Measurements from ENCODE around the gene GGTLC2. TPM values are rescaled to one million over a fixed set of nuclear protein-coding genes. Genes with fewer than 3 reads are reported as not detected.
"Not testable (repeated sequence)": the region's sequence is repeated elsewhere in the genome, so short reads cannot be mapped to it uniquely, and the experiment has no call there.

GGTLC2 gene
- total RNA-seq, 3 donors from 2014 or later, result not detected

- no peak for ATAC-seq
- Mint-ChIP-seq H3K36me3 (ENCODE audit: insufficient read depth) (no peaks in the 10 kb centered on the region), H3K9me3 (no peaks in the 10 kb centered on the region)
These were observed 25.5 kb upstream of the GGTLC2 start for GRCh38 chr22:22618923-22619322.

GRCh38 chr22:22619765-22620414 is 24.5 kb upstream of the GGTLC2 start:
- peaks cover 10% of the 10 kb centered on the region for H3K4me1 Mint-ChIP-seq (ENCODE audit: low read depth)
- peaks cover 5% of the 10 kb centered on the region for H3K9me3 Mint-ChIP-seq
- peaks cover 2% of the 10 kb centered on the region for H3K36me3 Mint-ChIP-seq (ENCODE audit: insufficient read depth)
- DNase-seq (no peak), ATAC-seq (no peak)
- H3K4me3 Mint-ChIP-seq, result no peak overlapping the region
- H3K27me3 Mint-ChIP-seq (ENCODE audit: low read depth), result peaks cover 2% of the 10 kb centered on the region

More at GRCh38 chr22:22618923-22619322, 25.5 kb upstream of the GGTLC2 start:
- Mint-ChIP-seq H3K27me3 (ENCODE audit: low read depth) (no peaks in the 10 kb centered on the region), H3K4me1 (ENCODE audit: low read depth) (peaks cover 10% of the 10 kb centered on the region), H3K4me3 (no peak overlapping the region)
- no peak for DNase-seq

- not testable (repeated sequence) for ATAC-seq; H3K36me3 Mint-ChIP-seq (ENCODE audit: insufficient read depth); H3K4me1 Mint-ChIP-seq (ENCODE audit: low read depth); H3K9me3 Mint-ChIP-seq; DNase-seq; H3K27me3 Mint-ChIP-seq (ENCODE audit: low read depth); H3K4me3 Mint-ChIP-seq
These were observed 15.6 kb upstream of the GGTLC2 start for GRCh38 chr22:22628546-22629495.

- H3K4me3 Mint-ChIP-seq; DNase-seq; ATAC-seq; H3K4me1 Mint-ChIP-seq (ENCODE audit: low read depth); H3K9me3 Mint-ChIP-seq; H3K27me3 Mint-ChIP-seq (ENCODE audit: low read depth); H3K36me3 Mint-ChIP-seq (ENCODE audit: insufficient read depth): not testable (repeated sequence)
These were observed 13.2 kb upstream of the GGTLC2 start for GRCh38 chr22:22631223-22631652.

- H3K27me3 Mint-ChIP-seq (ENCODE audit: low read depth), result not testable (repeated sequence)
These were observed 12.2 kb upstream of the GGTLC2 start for GRCh38 chr22:22632226-22632625.

GRCh38 chr22:22633533-22633932 is 10.9 kb upstream of the GGTLC2 start:
- not testable (repeated sequence) for H3K27me3 Mint-ChIP-seq (ENCODE audit: low read depth); H3K4me3 Mint-ChIP-seq; DNase-seq; H3K9me3 Mint-ChIP-seq; H3K36me3 Mint-ChIP-seq (ENCODE audit: insufficient read depth); ATAC-seq; H3K4me1 Mint-ChIP-seq (ENCODE audit: low read depth)

More at GRCh38 chr22:22632226-22632625, 12.2 kb upstream of the GGTLC2 start:
- ATAC-seq; DNase-seq; H3K36me3 Mint-ChIP-seq (ENCODE audit: insufficient read depth); H3K4me1 Mint-ChIP-seq (ENCODE audit: low read depth); H3K9me3 Mint-ChIP-seq; H3K4me3 Mint-ChIP-seq: not testable (repeated sequence)

- H3K36me3 Mint-ChIP-seq (ENCODE audit: insufficient read depth), result not testable (repeated sequence)
These were observed 8.2 kb upstream of the GGTLC2 start for GRCh38 chr22:22636260-22636659.

GRCh38 chr22:22638313-22638712 is 6.1 kb upstream of the GGTLC2 start:
- not testable (repeated sequence) for H3K27me3 Mint-ChIP-seq (ENCODE audit: low read depth)

More at GRCh38 chr22:22636260-22636659, 8.2 kb upstream of the GGTLC2 start:
- not testable (repeated sequence) for ATAC-seq; DNase-seq; H3K27me3 Mint-ChIP-seq (ENCODE audit: low read depth); H3K4me1 Mint-ChIP-seq (ENCODE audit: low read depth); H3K9me3 Mint-ChIP-seq; H3K4me3 Mint-ChIP-seq

GRCh38 chr22:22642255-22642654 is 2.2 kb upstream of the GGTLC2 start:
- not testable (repeated sequence) for H3K4me3 Mint-ChIP-seq; DNase-seq; ATAC-seq; H3K36me3 Mint-ChIP-seq (ENCODE audit: insufficient read depth); H3K9me3 Mint-ChIP-seq; H3K27me3 Mint-ChIP-seq (ENCODE audit: low read depth); H3K4me1 Mint-ChIP-seq (ENCODE audit: low read depth)

More at GRCh38 chr22:22638313-22638712, 6.1 kb upstream of the GGTLC2 start:
- H3K36me3 Mint-ChIP-seq (ENCODE audit: insufficient read depth); ATAC-seq; DNase-seq; H3K4me1 Mint-ChIP-seq (ENCODE audit: low read depth); H3K9me3 Mint-ChIP-seq; H3K4me3 Mint-ChIP-seq: not testable (repeated sequence)

GRCh38 chr22:22645969-22646368 is 1.6 kb downstream of the GGTLC2 start:
- not testable (repeated sequence) for H3K27me3 Mint-ChIP-seq (ENCODE audit: low read depth); DNase-seq; H3K36me3 Mint-ChIP-seq (ENCODE audit: insufficient read depth); H3K4me3 Mint-ChIP-seq; H3K9me3 Mint-ChIP-seq; H3K4me1 Mint-ChIP-seq (ENCODE audit: low read depth); ATAC-seq

GRCh38 chr22:22647952-22648351 is 3.5 kb downstream of the GGTLC2 start:
- not testable (repeated sequence) for H3K4me3 Mint-ChIP-seq; H3K9me3 Mint-ChIP-seq; DNase-seq; ATAC-seq; H3K4me1 Mint-ChIP-seq (ENCODE audit: low read depth); H3K27me3 Mint-ChIP-seq (ENCODE audit: low read depth); H3K36me3 Mint-ChIP-seq (ENCODE audit: insufficient read depth)

GRCh38 chr22:22648863-22649536 is 4.6 kb downstream of the GGTLC2 start:
- not testable (repeated sequence) for H3K9me3 Mint-ChIP-seq; H3K4me1 Mint-ChIP-seq (ENCODE audit: low read depth); DNase-seq; H3K27me3 Mint-ChIP-seq (ENCODE audit: low read depth); ATAC-seq; H3K4me3 Mint-ChIP-seq; H3K36me3 Mint-ChIP-seq (ENCODE audit: insufficient read depth)

GRCh38 chr22:22649761-22650160 is 5.3 kb downstream of the GGTLC2 start:
- ATAC-seq; DNase-seq; H3K27me3 Mint-ChIP-seq (ENCODE audit: low read depth); H3K4me1 Mint-ChIP-seq (ENCODE audit: low read depth); H3K9me3 Mint-ChIP-seq; H3K4me3 Mint-ChIP-seq; H3K36me3 Mint-ChIP-seq (ENCODE audit: insufficient read depth): not testable (repeated sequence)

- H3K9me3 Mint-ChIP-seq; H3K36me3 Mint-ChIP-seq (ENCODE audit: insufficient read depth); DNase-seq; H3K27me3 Mint-ChIP-seq (ENCODE audit: low read depth); ATAC-seq; H3K4me3 Mint-ChIP-seq: not testable (repeated sequence)
- H3K4me1 Mint-ChIP-seq (ENCODE audit: low read depth), result peaks cover 16% of the 10 kb centered on the region
These were observed 6.0 kb downstream of the GGTLC2 start for GRCh38 chr22:22650398-22650797.
